Ishikawa (cell line): ENCODE results near the gene FN3KRP.

Experiments
- CEBPB ChIP-seq: IDR thresholded peaks from 2 replicates; pipeline ENCODE4 v1.6.1; 2012
- EGR1 ChIP-seq: IDR thresholded peaks from 2 replicates; pipeline ENCODE4 v1.6.1; 2012
- EP300 ChIP-seq: IDR thresholded peaks from 2 replicates; pipeline ENCODE4 v1.6.1; 2012; ENCODE audit warnings: borderline replicate concordance
- FOXM1 ChIP-seq: IDR thresholded peaks from 2 replicates; pipeline ENCODE4 v1.6.1; 2012; ENCODE audit warnings: low read depth, borderline replicate concordance
- MAX ChIP-seq: IDR thresholded peaks from 2 replicates; pipeline ENCODE4 v1.6.1; 2012
- NFIC ChIP-seq: IDR thresholded peaks from 2 replicates; pipeline ENCODE4 v1.6.1; 2012
- RAD21 ChIP-seq: IDR thresholded peaks from 2 replicates; pipeline ENCODE4 v1.6.1; 2012; ENCODE audit warnings: low read depth
- TAF1 ChIP-seq: IDR thresholded peaks from 2 replicates; pipeline ENCODE4 v1.6.1; 2012; ENCODE audit warnings: low read depth, mild to moderate bottlenecking
- TCF12 ChIP-seq: IDR thresholded peaks from 2 replicates; pipeline ENCODE4 v1.6.1; 2012; ENCODE audit warnings: low read depth
- TEAD4 ChIP-seq: IDR thresholded peaks from 2 replicates; pipeline ENCODE4 v1.6.1; 2012
- YY1 ChIP-seq: IDR thresholded peaks from 2 replicates; pipeline ENCODE4 v1.6.1; 2012; ENCODE audit warnings: low read depth
- ZBTB7A ChIP-seq: IDR thresholded peaks from 2 replicates; pipeline ENCODE4 v1.6.1; 2012; ENCODE audit warnings: low read depth
- TF ChIP-seq, protein P1 (sequence below): IDR thresholded peaks from 2 replicates; pipeline ENCODE4 v1.6.1; 2012
- TF ChIP-seq, protein P2 (sequence below): IDR thresholded peaks from 2 replicates; pipeline ENCODE4 v1.6.1; 2012; ENCODE audit warnings: low read depth, mild to moderate bottlenecking

DNA sequence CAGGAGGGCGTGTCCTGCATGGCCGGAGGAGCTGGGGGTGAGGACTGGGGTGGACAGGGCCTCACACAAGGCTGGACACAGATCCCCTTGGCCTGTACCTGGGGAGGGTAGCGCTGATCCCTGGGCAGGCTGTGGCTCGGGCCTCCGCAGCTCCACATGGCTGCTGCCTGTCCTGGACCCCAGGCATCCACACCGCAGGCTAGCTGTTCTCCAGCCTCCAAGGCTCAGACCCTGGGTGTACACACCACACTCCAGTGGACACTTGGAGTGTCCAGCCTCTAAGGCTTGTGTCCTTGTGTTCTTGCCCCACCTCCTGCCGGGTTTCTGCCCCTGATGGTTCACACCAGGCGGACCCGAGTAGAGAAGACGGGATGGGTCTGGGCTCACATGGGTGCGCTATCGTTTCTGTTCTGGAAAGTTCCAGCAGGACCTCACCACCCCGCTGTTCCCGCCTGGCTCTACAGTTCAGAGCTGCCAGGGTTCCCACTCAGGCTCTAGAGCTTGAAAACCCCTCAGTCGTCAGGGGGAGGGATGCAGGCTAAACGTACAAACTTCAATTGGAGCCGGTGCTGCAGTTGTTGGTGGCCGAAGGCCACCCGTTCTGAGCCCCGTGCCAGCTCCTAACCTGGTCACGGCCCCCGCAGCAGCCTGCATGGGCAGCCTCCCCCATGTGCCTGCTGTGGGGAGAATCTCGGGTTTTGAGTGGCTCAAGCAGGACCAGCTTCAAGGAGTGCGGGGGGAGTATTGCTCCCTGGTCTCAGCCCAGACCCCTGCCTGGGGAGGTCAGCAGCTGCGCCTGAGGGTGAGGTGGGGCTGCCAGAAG lies 6.6 kb upstream of the FN3KRP start:
- TF ChIP-seq FOXM1 (no peak), YY1 (no peak), CEBPB (no peak), MAX (no peak), TEAD4 (no peak), EP300 (no peak), RAD21 (no peak), NFIC (no peak), TCF12 (no peak), EGR1 (no peak), TAF1 (no peak), ZBTB7A (no peak)
- TF ChIP-seq, protein P1, sequence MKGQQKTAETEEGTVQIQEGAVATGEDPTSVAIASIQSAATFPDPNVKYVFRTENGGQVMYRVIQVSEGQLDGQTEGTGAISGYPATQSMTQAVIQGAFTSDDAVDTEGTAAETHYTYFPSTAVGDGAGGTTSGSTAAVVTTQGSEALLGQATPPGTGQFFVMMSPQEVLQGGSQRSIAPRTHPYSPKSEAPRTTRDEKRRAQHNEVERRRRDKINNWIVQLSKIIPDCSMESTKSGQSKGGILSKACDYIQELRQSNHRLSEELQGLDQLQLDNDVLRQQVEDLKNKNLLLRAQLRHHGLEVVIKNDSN: no peak
- TF ChIP-seq, protein P2, sequence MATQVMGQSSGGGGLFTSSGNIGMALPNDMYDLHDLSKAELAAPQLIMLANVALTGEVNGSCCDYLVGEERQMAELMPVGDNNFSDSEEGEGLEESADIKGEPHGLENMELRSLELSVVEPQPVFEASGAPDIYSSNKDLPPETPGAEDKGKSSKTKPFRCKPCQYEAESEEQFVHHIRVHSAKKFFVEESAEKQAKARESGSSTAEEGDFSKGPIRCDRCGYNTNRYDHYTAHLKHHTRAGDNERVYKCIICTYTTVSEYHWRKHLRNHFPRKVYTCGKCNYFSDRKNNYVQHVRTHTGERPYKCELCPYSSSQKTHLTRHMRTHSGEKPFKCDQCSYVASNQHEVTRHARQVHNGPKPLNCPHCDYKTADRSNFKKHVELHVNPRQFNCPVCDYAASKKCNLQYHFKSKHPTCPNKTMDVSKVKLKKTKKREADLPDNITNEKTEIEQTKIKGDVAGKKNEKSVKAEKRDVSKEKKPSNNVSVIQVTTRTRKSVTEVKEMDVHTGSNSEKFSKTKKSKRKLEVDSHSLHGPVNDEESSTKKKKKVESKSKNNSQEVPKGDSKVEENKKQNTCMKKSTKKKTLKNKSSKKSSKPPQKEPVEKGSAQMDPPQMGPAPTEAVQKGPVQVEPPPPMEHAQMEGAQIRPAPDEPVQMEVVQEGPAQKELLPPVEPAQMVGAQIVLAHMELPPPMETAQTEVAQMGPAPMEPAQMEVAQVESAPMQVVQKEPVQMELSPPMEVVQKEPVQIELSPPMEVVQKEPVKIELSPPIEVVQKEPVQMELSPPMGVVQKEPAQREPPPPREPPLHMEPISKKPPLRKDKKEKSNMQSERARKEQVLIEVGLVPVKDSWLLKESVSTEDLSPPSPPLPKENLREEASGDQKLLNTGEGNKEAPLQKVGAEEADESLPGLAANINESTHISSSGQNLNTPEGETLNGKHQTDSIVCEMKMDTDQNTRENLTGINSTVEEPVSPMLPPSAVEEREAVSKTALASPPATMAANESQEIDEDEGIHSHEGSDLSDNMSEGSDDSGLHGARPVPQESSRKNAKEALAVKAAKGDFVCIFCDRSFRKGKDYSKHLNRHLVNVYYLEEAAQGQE: no peak
